HuH-7 (cell line): ENCODE results near the gene APP.

ENCODE experiments used
- DNase-seq: peaks from one replicate; pipeline ENCODE4 v3.0.0; 2011; ENCODE audit warnings: low spot score

APP gene

GRCh38 chr21:26170471-26171257 lies at the start of gene APP:
APP (minus strand) TSS chr21:26170770; CDS start chr21:26170620, 150 bp downstream.
- peak; percentile 86 for DNase-seq

- DNase-seq, result no peak
These were observed 41.6 kb upstream of the APP start for GRCh38 chr21:26212220-26212619.

GRCh38 chr21:26210614-26211013 lies 40.0 kb upstream of the APP start:
- no peak for DNase-seq

GRCh38 chr21:26207021-26207420 lies 36.5 kb upstream of the APP start:
- no peak for DNase-seq

- no peak for DNase-seq
These were observed 28.9 kb upstream of the APP start for GRCh38 chr21:26199456-26199855.

GRCh38 chr21:26195708-26196107 lies 25.1 kb upstream of the APP start:
- no peak for DNase-seq

- no peak for DNase-seq
These were observed 24.3 kb upstream of the APP start for GRCh38 chr21:26194811-26195251.

- no peak for DNase-seq
These were observed 23.8 kb upstream of the APP start for GRCh38 chr21:26194326-26194725.

- DNase-seq, result no peak
These were observed 21.0 kb upstream of the APP start for GRCh38 chr21:26191609-26192008.

- no peak for DNase-seq
These were observed 17.9 kb upstream of the APP start for GRCh38 chr21:26188422-26188821.

- DNase-seq, result no peak
These were observed 14.9 kb upstream of the APP start for GRCh38 chr21:26185446-26185845.

- DNase-seq, result no peak
These were observed 14.5 kb upstream of the APP start for GRCh38 chr21:26185021-26185420.

- DNase-seq, result no peak
These were observed 8.9 kb upstream of the APP start for GRCh38 chr21:26179501-26179900.

GRCh38 chr21:26177746-26178426 lies 7.3 kb upstream of the APP start:
- DNase-seq, result no peak

GRCh38 chr21:26177187-26177586 lies 6.6 kb upstream of the APP start:
- no peak for DNase-seq

- no peak for DNase-seq
These were observed 909 bp upstream of the APP start for GRCh38 chr21:26171258-26172100.

- peak; percentile 41 for DNase-seq
These were observed 729 bp downstream of the APP start for GRCh38 chr21:26169611-26170470.

- DNase-seq, result peak; percentile 67
These were observed 1.4 kb downstream of the APP start for GRCh38 chr21:26169061-26169610.

GRCh38 chr21:26168371-26168770 lies 2.2 kb downstream of the APP start:
- DNase-seq, result no peak

- DNase-seq, result no peak
These were observed 3.0 kb downstream of the APP start for GRCh38 chr21:26167593-26167992.

GRCh38 chr21:26165331-26165730 lies 5.2 kb downstream of the APP start:
- no peak for DNase-seq
